Mesothelial cell of epicardium (in vitro differentiated cells): ENCODE data around the gene LRRC66. TPM values are rescaled to one million over a fixed set of nuclear protein-coding genes. Genes with fewer than 3 reads are reported as not detected.

Source experiments
- DNase-seq, 2 experiments: peaks; one replicate each; pipeline ENCODE4 v3.0.0; 2021; ENCODE audit warnings: low spot score in 2 of 2; ENCODE audit not compliant: unreplicated experiment in 2 of 2
- H3K27ac Mint-ChIP-seq: 2 replicates; pipeline ENCODE4 v1.8.0; 2021; ENCODE audit warnings: mixed read lengths
- H3K27me3 Mint-ChIP-seq: 2 replicates; pipeline ENCODE4 v1.8.0; 2021; ENCODE audit warnings: low read depth, mixed read lengths
- H3K36me3 Mint-ChIP-seq: 2 replicates; pipeline ENCODE4 v1.8.0; 2021; ENCODE audit warnings: mixed read lengths
- H3K4me1 Mint-ChIP-seq: 2 replicates; pipeline ENCODE4 v1.8.0; 2021; ENCODE audit warnings: mixed read lengths
- H3K4me3 Mint-ChIP-seq: 2 replicates; pipeline ENCODE4 v1.8.0; 2021; ENCODE audit warnings: mild to moderate bottlenecking, moderate library complexity, mixed read lengths
- H3K9me3 Mint-ChIP-seq: 2 replicates; pipeline ENCODE4 v1.8.0; 2021; ENCODE audit warnings: mixed read lengths
- total RNA-seq: library from RNA; stranded (reverse); gene quantifications from 3 replicates; pipeline ENCODE4 v1.2.1, GENCODE V29; 2021
- TF ChIP-seq, protein P1 (sequence below): fragments of 200-600 bp; sonication (generic); IDR thresholded peaks from one replicate; pipeline ENCODE4 v1.5.0; 2021; ENCODE audit warnings: antibody characterized with exemption; ENCODE audit not compliant: unreplicated experiment

Gene LRRC66
- total RNA-seq, 1 donor from 2014 or later, result 0.20 TPM

GRCh38 chr4:51999250-51999649 lies 20.9 kb downstream of the LRRC66 start:
- no peak overlapping the region for H3K27ac Mint-ChIP-seq
- H3K4me3 Mint-ChIP-seq, result no peak overlapping the region
- no peaks in the 10 kb centered on the region for H3K27me3 Mint-ChIP-seq
- no peaks in the 10 kb centered on the region for H3K4me1 Mint-ChIP-seq
- no peaks in the 10 kb centered on the region for H3K9me3 Mint-ChIP-seq
- TF ChIP-seq, protein P1, sequence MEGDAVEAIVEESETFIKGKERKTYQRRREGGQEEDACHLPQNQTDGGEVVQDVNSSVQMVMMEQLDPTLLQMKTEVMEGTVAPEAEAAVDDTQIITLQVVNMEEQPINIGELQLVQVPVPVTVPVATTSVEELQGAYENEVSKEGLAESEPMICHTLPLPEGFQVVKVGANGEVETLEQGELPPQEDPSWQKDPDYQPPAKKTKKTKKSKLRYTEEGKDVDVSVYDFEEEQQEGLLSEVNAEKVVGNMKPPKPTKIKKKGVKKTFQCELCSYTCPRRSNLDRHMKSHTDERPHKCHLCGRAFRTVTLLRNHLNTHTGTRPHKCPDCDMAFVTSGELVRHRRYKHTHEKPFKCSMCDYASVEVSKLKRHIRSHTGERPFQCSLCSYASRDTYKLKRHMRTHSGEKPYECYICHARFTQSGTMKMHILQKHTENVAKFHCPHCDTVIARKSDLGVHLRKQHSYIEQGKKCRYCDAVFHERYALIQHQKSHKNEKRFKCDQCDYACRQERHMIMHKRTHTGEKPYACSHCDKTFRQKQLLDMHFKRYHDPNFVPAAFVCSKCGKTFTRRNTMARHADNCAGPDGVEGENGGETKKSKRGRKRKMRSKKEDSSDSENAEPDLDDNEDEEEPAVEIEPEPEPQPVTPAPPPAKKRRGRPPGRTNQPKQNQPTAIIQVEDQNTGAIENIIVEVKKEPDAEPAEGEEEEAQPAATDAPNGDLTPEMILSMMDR, result no peak
- H3K36me3 Mint-ChIP-seq, result no peaks in the 10 kb centered on the region
- no peak for DNase-seq

- Mint-ChIP-seq H3K27ac (no peak overlapping the region), H3K27me3 (no peaks in the 10 kb centered on the region), H3K4me1 (no peaks in the 10 kb centered on the region), H3K4me3 (no peak overlapping the region), H3K36me3 (no peaks in the 10 kb centered on the region), H3K9me3 (no peaks in the 10 kb centered on the region)
- TF ChIP-seq, protein P1, result no peak
- no peak for DNase-seq
These were observed 21.3 kb downstream of the LRRC66 start for GRCh38 chr4:51998837-51999236.

- H3K9me3 Mint-ChIP-seq, result peaks cover 2% of the 10 kb centered on the region
- no peak for DNase-seq
- H3K4me3 Mint-ChIP-seq, result no peak overlapping the region
- no peaks in the 10 kb centered on the region for H3K27me3 Mint-ChIP-seq
- TF ChIP-seq, protein P1, result no peak
- H3K4me1 Mint-ChIP-seq, result no peaks in the 10 kb centered on the region
- no peaks in the 10 kb centered on the region for H3K36me3 Mint-ChIP-seq
- H3K27ac Mint-ChIP-seq, result no peak overlapping the region
These were observed 22.5 kb downstream of the LRRC66 start for GRCh38 chr4:51997647-51998046.

DNA sequence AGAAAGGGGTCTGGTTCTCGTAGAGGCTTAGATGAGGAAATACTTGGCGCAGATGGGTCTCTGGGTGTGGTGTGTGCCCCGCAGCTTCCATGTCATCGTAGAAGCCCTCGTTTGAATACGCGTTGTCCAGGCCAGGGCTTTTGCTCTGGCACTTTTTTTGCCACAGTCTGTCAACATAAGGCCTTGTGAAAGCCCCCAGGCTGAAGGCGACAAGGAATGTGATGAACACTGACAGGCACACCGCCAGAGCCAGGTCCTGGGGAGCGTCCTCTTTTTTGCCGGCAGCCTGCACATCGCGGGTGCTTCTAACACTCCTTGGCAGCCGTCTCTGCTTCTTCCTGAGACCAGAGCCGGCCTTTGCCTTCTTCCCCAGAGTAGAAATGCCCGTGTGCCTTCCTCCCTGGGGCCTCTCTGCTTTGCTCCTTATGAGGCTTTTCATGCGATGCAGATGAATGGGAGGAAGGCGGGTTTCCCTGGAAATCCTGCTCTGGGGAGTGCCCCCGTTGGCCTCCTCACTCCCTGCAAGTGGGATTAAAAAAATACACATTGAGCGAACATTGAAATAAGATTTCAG lies 24.4 kb downstream of the LRRC66 start:
- no peaks in the 10 kb centered on the region for H3K36me3 Mint-ChIP-seq
- H3K27me3 Mint-ChIP-seq, result no peaks in the 10 kb centered on the region
- no peak overlapping the region for H3K4me3 Mint-ChIP-seq
- H3K27ac Mint-ChIP-seq, result no peak overlapping the region
- no peak for DNase-seq
- H3K9me3 Mint-ChIP-seq, result peaks cover 20% of the 10 kb centered on the region
- TF ChIP-seq, protein P1, result no peak
- H3K4me1 Mint-ChIP-seq, result no peaks in the 10 kb centered on the region

DNA sequence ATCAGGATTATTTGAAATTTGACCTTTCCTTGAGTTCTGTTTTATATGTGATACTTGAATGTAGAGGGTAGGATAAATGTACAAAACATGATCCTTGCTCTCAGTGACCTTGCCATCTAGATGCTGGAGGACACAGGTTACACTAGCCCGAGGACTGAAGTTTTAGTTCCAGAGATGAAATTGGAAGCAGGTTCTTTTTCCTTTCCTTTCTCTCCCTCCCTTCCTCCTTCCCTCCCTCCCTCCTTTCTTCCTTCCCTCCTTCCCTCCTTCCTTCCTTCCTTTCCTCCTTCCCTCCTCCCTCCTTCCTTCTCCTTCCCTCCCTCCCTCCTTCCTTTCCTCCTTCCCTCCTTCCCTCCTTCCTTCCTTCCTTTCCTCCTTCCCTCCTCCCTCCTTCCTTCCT lies 54.3 kb downstream of the LRRC66 start:
- Mint-ChIP-seq H3K4me3 (no peak overlapping the region), H3K9me3 (peaks cover 35% of the 10 kb centered on the region), H3K27ac (no peak overlapping the region), H3K27me3 (no peaks in the 10 kb centered on the region), H3K4me1 (no peaks in the 10 kb centered on the region), H3K36me3 (no peaks in the 10 kb centered on the region)
- DNase-seq, result no peak
- TF ChIP-seq, protein P1, result no peak
